Measurements from ENCODE around the gene FUCA2.

Gene FUCA2, protein sequence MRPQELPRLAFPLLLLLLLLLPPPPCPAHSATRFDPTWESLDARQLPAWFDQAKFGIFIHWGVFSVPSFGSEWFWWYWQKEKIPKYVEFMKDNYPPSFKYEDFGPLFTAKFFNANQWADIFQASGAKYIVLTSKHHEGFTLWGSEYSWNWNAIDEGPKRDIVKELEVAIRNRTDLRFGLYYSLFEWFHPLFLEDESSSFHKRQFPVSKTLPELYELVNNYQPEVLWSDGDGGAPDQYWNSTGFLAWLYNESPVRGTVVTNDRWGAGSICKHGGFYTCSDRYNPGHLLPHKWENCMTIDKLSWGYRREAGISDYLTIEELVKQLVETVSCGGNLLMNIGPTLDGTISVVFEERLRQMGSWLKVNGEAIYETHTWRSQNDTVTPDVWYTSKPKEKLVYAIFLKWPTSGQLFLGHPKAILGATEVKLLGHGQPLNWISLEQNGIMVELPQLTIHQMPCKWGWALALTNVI

DNA sequence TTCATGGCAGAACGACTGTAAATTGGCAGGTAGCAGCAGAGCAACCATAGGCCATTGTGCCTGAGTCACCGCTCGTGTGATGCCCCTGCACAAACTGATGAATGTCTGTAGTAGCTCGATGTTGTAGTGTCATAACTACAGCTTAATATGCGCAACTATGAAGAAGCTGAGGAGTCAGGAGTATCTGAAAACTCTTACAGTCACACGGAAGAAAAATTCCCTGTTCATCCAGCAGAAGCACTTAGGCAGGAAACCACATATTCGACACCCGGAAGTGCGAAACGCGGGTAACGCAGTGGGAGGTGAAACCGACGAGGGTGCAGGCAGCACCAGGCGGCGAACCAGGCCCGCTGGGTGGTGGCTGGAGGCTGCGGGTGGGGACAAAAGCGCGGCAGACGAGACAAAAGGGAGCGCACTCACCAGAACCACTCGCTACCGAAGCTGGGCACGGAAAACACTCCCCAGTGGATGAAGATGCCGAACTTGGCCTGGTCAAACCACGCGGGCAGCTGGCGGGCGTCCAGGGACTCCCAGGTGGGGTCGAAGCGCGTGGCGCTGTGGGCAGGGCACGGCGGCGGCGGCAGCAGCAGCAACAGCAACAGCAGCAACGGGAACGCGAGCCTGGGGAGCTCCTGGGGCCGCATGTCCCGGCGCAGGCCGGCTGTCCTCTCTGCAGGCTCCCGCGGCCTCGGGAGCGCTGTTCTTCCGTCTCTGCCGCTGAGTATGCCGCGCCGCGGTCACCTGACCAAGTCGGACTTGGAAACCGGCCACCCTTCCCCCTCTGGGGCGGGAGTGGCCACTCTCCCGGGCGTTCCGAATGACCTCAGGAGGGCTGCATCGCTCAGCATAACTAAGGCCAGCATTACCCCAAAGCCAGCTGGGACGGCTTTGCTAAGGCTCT is at the start of gene FUCA2:
FUCA2 (minus strand) TSS at position 730 of the 901 bp plus-strand sequence; CDS start at position 644, 86 bp downstream.
- Histone ChIP-seq H3K4me3 (ENCODE audit: low read length) (peak within 1 kb of the TSS; percentile 78), H3K36me3 (replicated peaks; ENCODE audit: low read depth, low read length) (peaks cover 11% of the 10 kb centered on the region), H3K9ac (ENCODE audit: low read length) (peak within 1 kb of the TSS; percentile 83), H3K4me1 (ENCODE audit: low read length) (peaks cover 45% of the 10 kb centered on the region), H3K9me3 (ENCODE audit: insufficient read depth, low read length) (no peaks in the 10 kb centered on the region), H3K27ac (ENCODE audit: low read length) (peak within 1 kb of the TSS; percentile 68), H3K79me2 (ENCODE audit: low read length) (peaks cover 21% of the 10 kb centered on the region), H4K20me1 (ENCODE audit: insufficient read depth, low read length) (no peaks in the 10 kb centered on the region), H3K27me3 (ENCODE audit: low read depth, low read length) (no peaks in the 10 kb centered on the region), H2AFZ (ENCODE audit: low read depth, low read length) (peak within 1 kb of the TSS; percentile 94), H3K4me2 (ENCODE audit: low read length) (peak within 1 kb of the TSS; percentile 92)
- no peak for TF ChIP-seq EZH2phosphoT487 (IDR thresholded peaks at IDR 0.05; ENCODE audit: low read depth)
- no peak for TF ChIP-seq CTCF (IDR thresholded peaks at IDR 0.05; ENCODE audit: low read depth, low read length)

- Histone ChIP-seq H2AFZ (ENCODE audit: low read depth, low read length) (no peak overlapping the region), H3K36me3 (replicated peaks; ENCODE audit: low read depth, low read length) (peaks cover 2% of the 10 kb centered on the region), H3K4me1 (ENCODE audit: low read length) (peaks cover 15% of the 10 kb centered on the region), H3K9me3 (ENCODE audit: insufficient read depth, low read length) (no peaks in the 10 kb centered on the region), H3K27ac (ENCODE audit: low read length) (no peak overlapping the region), H3K79me2 (ENCODE audit: low read length) (peaks cover 11% of the 10 kb centered on the region), H3K27me3 (ENCODE audit: low read depth, low read length) (no peaks in the 10 kb centered on the region), H3K4me2 (ENCODE audit: low read length) (no peak overlapping the region), H3K9ac (ENCODE audit: low read length) (no peak overlapping the region), H3K4me3 (ENCODE audit: low read length) (no peak overlapping the region), H4K20me1 (ENCODE audit: insufficient read depth, low read length) (no peaks in the 10 kb centered on the region)
- no peak for TF ChIP-seq CTCF (IDR thresholded peaks at IDR 0.05; ENCODE audit: low read depth, low read length)
- no peak for TF ChIP-seq EZH2phosphoT487 (IDR thresholded peaks at IDR 0.05; ENCODE audit: low read depth)
Observed at GRCh38 chr6:143561105-143561704, 49.7 kb upstream of the FUCA2 start.

- H3K9me3 ChIP-seq (ENCODE audit: insufficient read depth, low read length) = no peaks in the 10 kb centered on the region
- no peak overlapping the region for H3K4me3 ChIP-seq (ENCODE audit: low read length)
- H2AFZ ChIP-seq (ENCODE audit: low read depth, low read length) = no peak overlapping the region
- H3K4me1 ChIP-seq (ENCODE audit: low read length) = peaks cover 22% of the 10 kb centered on the region
- H3K9ac ChIP-seq (ENCODE audit: low read length) = no peak overlapping the region
- no peaks in the 10 kb centered on the region for H3K27me3 ChIP-seq (ENCODE audit: low read depth, low read length)
- peaks cover 15% of the 10 kb centered on the region for H3K79me2 ChIP-seq (ENCODE audit: low read length)
- no peak for TF ChIP-seq CTCF (IDR thresholded peaks at IDR 0.05; ENCODE audit: low read depth, low read length)
- no peak for TF ChIP-seq EZH2phosphoT487 (IDR thresholded peaks at IDR 0.05; ENCODE audit: low read depth)
- no peaks in the 10 kb centered on the region for H4K20me1 ChIP-seq (ENCODE audit: insufficient read depth, low read length)
- no peak overlapping the region for H3K27ac ChIP-seq (ENCODE audit: low read length)
- H3K36me3 ChIP-seq (replicated peaks; ENCODE audit: low read depth, low read length) = peaks cover 2% of the 10 kb centered on the region
- no peak overlapping the region for H3K4me2 ChIP-seq (ENCODE audit: low read length)
Observed at GRCh38 chr6:143559051-143559660, 47.6 kb upstream of the FUCA2 start.
